22Rv1 (cell line): ENCODE data around the gene AIG1.

Source experiments
- CTCF ChIP-seq: fragments of 450-650 bp; IDR thresholded peaks from 2 replicates; pipeline ENCODE4 v1.5.1; 2017; ENCODE audit warnings: mild to moderate bottlenecking
- ZFX ChIP-seq: fragments of 450-650 bp; IDR thresholded peaks from 2 replicates; pipeline ENCODE4 v1.6.1; 2017; ENCODE audit warnings: antibody characterized with exemption, borderline replicate concordance

DNA sequence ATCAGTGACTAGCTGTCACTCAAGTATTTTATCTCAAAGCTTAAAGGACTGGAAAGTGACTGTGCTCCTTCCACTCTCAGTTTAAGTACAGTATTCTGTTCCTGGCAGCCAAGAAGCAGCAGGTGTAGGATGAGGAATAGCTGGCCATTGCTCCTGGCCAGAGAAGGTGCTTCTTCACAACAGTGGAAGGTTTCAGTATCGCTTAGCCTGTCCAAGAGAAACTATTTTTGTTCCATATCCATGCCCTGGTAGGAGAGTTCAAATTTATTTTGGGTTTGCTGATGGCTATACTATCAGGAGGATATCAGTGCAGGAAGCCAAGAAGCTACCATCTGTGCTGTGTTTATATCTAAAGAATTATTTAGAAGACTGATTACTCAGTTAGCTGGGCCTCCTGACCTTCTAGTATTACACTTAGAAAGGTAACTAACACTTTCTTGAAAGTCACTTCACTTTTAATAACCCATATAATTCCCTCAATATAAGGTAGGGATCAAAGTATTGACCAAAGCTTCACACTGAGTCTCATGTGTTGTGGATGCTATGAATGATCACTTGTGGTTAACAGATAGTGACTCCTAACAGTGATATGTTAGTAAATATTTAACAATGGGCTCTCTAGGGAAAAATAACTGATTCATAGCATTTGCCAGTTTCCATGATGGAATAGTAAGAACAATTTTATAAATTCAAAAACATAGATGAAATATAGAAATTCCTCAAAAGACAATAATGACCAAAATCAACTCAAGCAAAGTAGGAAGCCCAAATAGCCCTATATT is 99.9 kb downstream of the AIG1 start:
- no peak for TF ChIP-seq CTCF
- no peak for TF ChIP-seq ZFX
